Mesenchymal stem cell (in vitro differentiated cells and primary cell): Measurements from ENCODE around the gene TMED10.

Source experiments
- DNase-seq: peaks from one replicate; pipeline ENCODE4 v3.0.0-alpha.2; 2013
- H2AFZ ChIP-seq: one replicate; pipeline ENCODE4 v1.6.1; 2013; ENCODE audit warnings: low read depth, mild to moderate bottlenecking, control low read depth, inconsistent platforms, low read length, moderate library complexity
- H2AK5ac ChIP-seq: 2 replicates; pipeline ENCODE4 v1.6.1; 2013; ENCODE audit warnings: low read length, moderate library complexity, mild to moderate bottlenecking, inconsistent platforms; ENCODE audit not compliant: severe bottlenecking
- H2BK120ac ChIP-seq: one replicate; pipeline ENCODE4 v1.6.1; 2013; ENCODE audit warnings: low read depth, mild to moderate bottlenecking, inconsistent platforms, low read length, moderate library complexity
- H2BK12ac ChIP-seq, 2 experiments: one replicate each; pipeline ENCODE4 v1.6.1; 2013; ENCODE audit warnings: inconsistent platforms in 2 of 2, low read length in 2 of 2, mild to moderate bottlenecking in 2 of 2, moderate library complexity in 2 of 2, control low read depth in 1 of 2
- H2BK15ac ChIP-seq: one replicate; pipeline ENCODE4 v1.6.1; 2013; ENCODE audit warnings: mild to moderate bottlenecking, low read depth, inconsistent platforms; ENCODE audit not compliant: poor library complexity, severe bottlenecking
- H2BK5ac ChIP-seq: 2 replicates; pipeline ENCODE4 v1.6.1; 2013; ENCODE audit warnings: low read depth, mild to moderate bottlenecking, low read length, control low read depth, inconsistent platforms; ENCODE audit not compliant: poor library complexity, severe bottlenecking
- H3K14ac ChIP-seq, 2 experiments: one replicate each; pipeline ENCODE4 v1.6.1; 2013; ENCODE audit warnings: inconsistent platforms in 2 of 2, low read length in 2 of 2, control low read depth in 1 of 2, mild to moderate bottlenecking in 1 of 2, moderate library complexity in 1 of 2
- H3K18ac ChIP-seq, 2 experiments: one replicate each; pipeline ENCODE4 v1.6.1; 2013; ENCODE audit warnings: inconsistent platforms in 2 of 2, low read length in 2 of 2, control low read depth in 1 of 2, low read depth in 1 of 2, mild to moderate bottlenecking in 1 of 2
- H3K23ac ChIP-seq, 2 experiments: one replicate each; pipeline ENCODE4 v1.6.1; 2013; ENCODE audit warnings: inconsistent platforms in 2 of 2, low read length in 2 of 2, mild to moderate bottlenecking in 2 of 2, moderate library complexity in 2 of 2, control low read depth in 1 of 2
- H3K27ac ChIP-seq: 2 replicates; pipeline ENCODE4 v1.5.1; 2013; ENCODE audit warnings: mild to moderate bottlenecking, moderate library complexity, low read length, control low read depth, inconsistent platforms; ENCODE audit not compliant: poor library complexity, severe bottlenecking
- H3K27me3 ChIP-seq, 2 experiments: 2 replicates each; pipeline versions ENCODE4 v1.6.1 to v1.7.0; 2013; ENCODE audit warnings: low read length in 2 of 2, mild to moderate bottlenecking in 2 of 2, moderate library complexity in 2 of 2, control low read depth in 1 of 2, inconsistent platforms in 1 of 2; ENCODE audit not compliant: control insufficient read depth in 1 of 2, insufficient read depth in 1 of 2
- H3K36me3 ChIP-seq, 2 experiments: 2 replicates each; pipeline versions ENCODE4 v1.6.1 to v1.7.0; 2013; ENCODE audit warnings: low read length in 2 of 2, control low read depth in 1 of 2, inconsistent platforms in 1 of 2, low read depth in 1 of 2, mild to moderate bottlenecking in 1 of 2; ENCODE audit not compliant: insufficient read depth in 2 of 2, control insufficient read depth in 1 of 2
- H3K4ac ChIP-seq, 2 experiments: one replicate each; pipeline ENCODE4 v1.6.1; 2013; ENCODE audit warnings: inconsistent platforms in 2 of 2, low read length in 2 of 2, mild to moderate bottlenecking in 2 of 2, moderate library complexity in 2 of 2, control low read depth in 1 of 2, low read depth in 1 of 2
- H3K4me1 ChIP-seq: 2 replicates; pipeline ENCODE4 v1.6.1; 2013; ENCODE audit warnings: low read depth, low read length, control low read depth; ENCODE audit not compliant: control insufficient read depth, insufficient read depth
- H3K4me2 ChIP-seq: 2 replicates; pipeline ENCODE4 v1.6.1; 2013; ENCODE audit warnings: low read length, mild to moderate bottlenecking, inconsistent platforms; ENCODE audit not compliant: poor library complexity, severe bottlenecking
- H3K4me3 ChIP-seq, 2 experiments: 2 replicates each; pipeline versions ENCODE4 v1.5.1 to v1.7.0; 2013; ENCODE audit warnings: low read length in 2 of 2, mild to moderate bottlenecking in 2 of 2, control low read depth in 1 of 2, low read depth in 1 of 2; ENCODE audit not compliant: insufficient read depth in 1 of 2
- H3K79me1 ChIP-seq: replicated peaks from 2 replicates; pipeline ENCODE4 v1.6.1; 2013; ENCODE audit warnings: mild to moderate bottlenecking, control low read depth, low read length, inconsistent platforms; ENCODE audit not compliant: poor library complexity, severe bottlenecking
- H3K9ac ChIP-seq: 2 replicates; pipeline ENCODE4 v1.7.0; 2013; ENCODE audit warnings: mild to moderate bottlenecking, low read length, moderate library complexity
- H3K9me3 ChIP-seq: 2 replicates; pipeline ENCODE4 v1.7.0; 2013; ENCODE audit warnings: mild to moderate bottlenecking, low read length; ENCODE audit not compliant: control insufficient read depth
- H4K8ac ChIP-seq: one replicate; pipeline ENCODE4 v1.6.1; 2013; ENCODE audit warnings: inconsistent platforms, mild to moderate bottlenecking, low read length, moderate library complexity
- H4K91ac ChIP-seq: one replicate; pipeline ENCODE4 v1.6.1; 2013; ENCODE audit warnings: mild to moderate bottlenecking, low read length, inconsistent platforms
- WGBS: methylation state at CpG from one replicate; pipeline ENCODE4 v1.1.7; 2013; ENCODE audit warnings: mixed read lengths; 5-methylcytosine and 5-hydroxymethylcytosine counted together

The TMED10 gene

GRCh38 chr14:75090353-75090752, 86.1 kb downstream of the TMED10 start:
- H2BK12ac ChIP-seq: no peak overlapping the region
- H3K4me2 ChIP-seq: no peak overlapping the region
- H3K4me3 ChIP-seq: no peak overlapping the region
- H3K27ac ChIP-seq: no peak overlapping the region
- no peak overlapping the region for H2AK5ac ChIP-seq
- H3K9ac ChIP-seq: no peak overlapping the region
- no peak overlapping the region for H4K91ac ChIP-seq
- no peak overlapping the region for H2BK5ac ChIP-seq
- peaks cover 19 to 64% of the 10 kb centered on the region in 2 experiments for H3K36me3 ChIP-seq
- no peak overlapping the region for H3K23ac ChIP-seq
- H2AFZ ChIP-seq: no peak overlapping the region
- no peaks in the 10 kb centered on the region for H3K79me1 ChIP-seq
- no peaks in the 10 kb centered on the region for H3K9me3 ChIP-seq
- WGBS: 95% methylated on average over 3 of the region's 3 CpGs
- no peak overlapping the region for H3K18ac ChIP-seq
- no peak overlapping the region for H3K14ac ChIP-seq
- H4K8ac ChIP-seq: no peak overlapping the region
- no peaks in the 10 kb centered on the region for H3K27me3 ChIP-seq
- H3K4me1 ChIP-seq: no peaks in the 10 kb centered on the region
- H2BK120ac ChIP-seq: no peak overlapping the region
- H3K4ac ChIP-seq: no peak overlapping the region
- no peak overlapping the region for H2BK15ac ChIP-seq
- no peak for DNase-seq

- Histone ChIP-seq H2AK5ac (no peak overlapping the region), H3K4me2 (no peak overlapping the region), H3K4me3 (no peak overlapping the region), H2BK5ac (no peak overlapping the region), H3K36me3 (peaks cover 22 to 74% of the 10 kb centered on the region in 2 experiments), H3K14ac (no peak overlapping the region), H3K9me3 (no peaks in the 10 kb centered on the region), H4K8ac (no peak overlapping the region), H3K27me3 (no peaks in the 10 kb centered on the region), H3K9ac (no peak overlapping the region), H2BK15ac (no peak overlapping the region), H2BK120ac (no peak overlapping the region), H3K79me1 (no peaks in the 10 kb centered on the region), H3K4ac (no peak overlapping the region), H3K4me1 (no peaks in the 10 kb centered on the region), H2AFZ (no peak overlapping the region), H4K91ac (no peak overlapping the region), H3K18ac (no peak overlapping the region), H2BK12ac (no peak overlapping the region), H3K23ac (no peak overlapping the region), H3K27ac (no peak overlapping the region)
- DNase-seq: peak; percentile 68
- 86% methylated on average over 6 of the region's 7 CpGs for WGBS
These were observed 87.6 kb downstream of the TMED10 start for GRCh38 chr14:75088566-75089373.

GRCh38 chr14:75088153-75088552, 88.3 kb downstream of the TMED10 start:
- Histone ChIP-seq H2AFZ (no peak overlapping the region), H4K91ac (no peak overlapping the region), H2BK12ac (no peak overlapping the region), H2BK15ac (no peak overlapping the region), H3K4me3 (no peak overlapping the region), H3K9me3 (no peaks in the 10 kb centered on the region), H3K27me3 (no peaks in the 10 kb centered on the region), H3K27ac (no peak overlapping the region), H2AK5ac (no peak overlapping the region), H3K79me1 (no peaks in the 10 kb centered on the region), H2BK120ac (no peak overlapping the region), H3K18ac (no peak overlapping the region), H3K9ac (no peak overlapping the region), H3K23ac (no peak overlapping the region), H3K4me2 (no peak overlapping the region), H3K14ac (no peak overlapping the region), H3K4ac (no peak overlapping the region), H4K8ac (no peak overlapping the region), H3K36me3 (peaks cover 25 to 75% of the 10 kb centered on the region in 2 experiments), H3K4me1 (no peaks in the 10 kb centered on the region), H2BK5ac (no peak overlapping the region)
- 93% methylated on average over 2 of the region's 2 CpGs for WGBS
- DNase-seq: no peak

- Histone ChIP-seq H3K36me3 (peaks cover 25 to 61% of the 10 kb centered on the region in 2 experiments), H2BK15ac (no peak overlapping the region), H3K9me3 (no peaks in the 10 kb centered on the region), H3K14ac (no peak overlapping the region), H3K9ac (no peak overlapping the region), H3K23ac (no peak overlapping the region), H3K4me2 (no peak overlapping the region), H4K91ac (no peak overlapping the region), H3K4me1 (no peaks in the 10 kb centered on the region), H2BK5ac (no peak overlapping the region), H2BK12ac (no peak overlapping the region), H3K27me3 (no peaks in the 10 kb centered on the region), H3K79me1 (no peaks in the 10 kb centered on the region), H2AK5ac (no peak overlapping the region), H2AFZ (no peak overlapping the region), H3K4me3 (no peak overlapping the region), H4K8ac (no peak overlapping the region), H2BK120ac (no peak overlapping the region), H3K18ac (no peak overlapping the region), H3K4ac (no peak overlapping the region), H3K27ac (no peak overlapping the region)
- 91% methylated on average over 5 of the region's 5 CpGs for WGBS
- no peak for DNase-seq
These were observed 91.9 kb downstream of the TMED10 start for GRCh38 chr14:75084513-75084912.
